Astrocyte of the spinal cord (primary cell): ENCODE data around the gene CKS1B.

ENCODE experiments used
- DNase-seq: peaks from one replicate; pipeline ENCODE4 v3.0.0; 2011; ENCODE audit warnings: low read depth, low spot score
- H3K4me3 ChIP-seq: 2 replicates; pipeline ENCODE4 v1.5.1; 2011; ENCODE audit warnings: low read depth, mild to moderate bottlenecking, low read length, moderate library complexity
- CTCF ChIP-seq: IDR thresholded peaks from 2 replicates; pipeline ENCODE4 v1.5.1; 2012; ENCODE audit warnings: low read depth, mild to moderate bottlenecking, low read length, inconsistent platforms
- in situ Hi-C: cut with HindIII; loops from 2 replicates; pipeline ENCODE4 v1.10.0; 2017; ENCODE audit warnings: low sequenced_read_pairs

The CKS1B gene

GRCh38 chr1:155008015-155008941 lies 33.8 kb downstream of the CKS1B start:
- DNase-seq = no peak
- no peak overlapping the region for H3K4me3 ChIP-seq
- TF ChIP-seq CTCF = no peak
- in situ Hi-C loops = no loop called here

GRCh38 chr1:155009221-155009711 lies 34.8 kb downstream of the CKS1B start:
- H3K4me3 ChIP-seq = no peak overlapping the region
- DNase-seq = no peak

GRCh38 chr1:155009742-155010141 lies 35.3 kb downstream of the CKS1B start:
- H3K4me3 ChIP-seq = no peak overlapping the region
- in situ Hi-C loops = no loop called here
- no peak for TF ChIP-seq CTCF

More at GRCh38 chr1:155009221-155009711, 34.8 kb downstream of the CKS1B start:
- in situ Hi-C loops = no loop called here
- no peak for TF ChIP-seq CTCF

GRCh38 chr1:155010211-155010918 lies 35.9 kb downstream of the CKS1B start:
- TF ChIP-seq CTCF = no peak
- no peak for DNase-seq
- no peak overlapping the region for H3K4me3 ChIP-seq
- in situ Hi-C loops = no loop called here

More at GRCh38 chr1:155009742-155010141, 35.3 kb downstream of the CKS1B start:
- no peak for DNase-seq

GRCh38 chr1:155011004-155011416 lies 36.5 kb downstream of the CKS1B start:
- in situ Hi-C loops = no loop called here
- TF ChIP-seq CTCF = no peak
- no peak for DNase-seq
- no peak overlapping the region for H3K4me3 ChIP-seq

- no peak for DNase-seq
- in situ Hi-C loops = no loop called here
- no peak for TF ChIP-seq CTCF
- H3K4me3 ChIP-seq = no peak overlapping the region
Observed at GRCh38 chr1:155011437-155012025, 37.0 kb downstream of the CKS1B start.
